ENCODE results near the gene CTRB1.

The CTRB1 gene

GRCh38 chr16:75235721-75236193, 17.0 kb downstream of the CTRB1 start:
- Histone ChIP-seq H3K4me3 (no peak overlapping the region), H3K27ac (peak overlapping the region in 1 of 2 donors; percentile 94)
- no peak for TF ChIP-seq CTCF (IDR thresholded peaks at IDR 0.05)
- DNase-seq (ENCODE audit: low spot score): no peak

- Histone ChIP-seq H3K27ac (peak overlapping the region in 1 of 2 donors; percentile 94), H3K4me3 (no peak overlapping the region)
- no peak for DNase-seq (ENCODE audit: low spot score)
- no peak for TF ChIP-seq CTCF (IDR thresholded peaks at IDR 0.05)
These were observed 17.4 kb downstream of the CTRB1 start for GRCh38 chr16:75236232-75236631.

GRCh38 chr16:75236736-75237397, 18.1 kb downstream of the CTRB1 start:
- DNase-seq (ENCODE audit: low spot score): no peak
- no peak for TF ChIP-seq CTCF (IDR thresholded peaks at IDR 0.05)
- Histone ChIP-seq H3K27ac (peak overlapping the region; percentile 94), H3K4me3 (no peak overlapping the region)

GRCh38 chr16:75237398-75238131, 18.8 kb downstream of the CTRB1 start:
- Histone ChIP-seq H3K4me3 (peak overlapping the region; percentile 61), H3K27ac (peak overlapping the region; percentile 94)
- no peak for DNase-seq (ENCODE audit: low spot score)
- TF ChIP-seq CTCF (IDR thresholded peaks at IDR 0.05): no peak

GRCh38 chr16:75238132-75238852, 19.5 kb downstream of the CTRB1 start:
- DNase-seq (ENCODE audit: low spot score): peak; percentile 95
- H3K4me3 ChIP-seq: peak overlapping the region; percentile 61

More at GRCh38 chr16:75238132-75238852, 19.5 kb downstream of the CTRB1 start:
- TF ChIP-seq CTCF (IDR thresholded peaks at IDR 0.05): no peak
- peak overlapping the region; percentile 94 for H3K27ac ChIP-seq

Data from coronary artery (tissue), 2 donors.